HG03064 (cell line): ENCODE results near the gene SPEF1.

Source experiments
- ATAC-seq: cut with Tn5 transposase; IDR thresholded peaks from one replicate; pipeline ENCODE4 v1.9.1; 2021; ENCODE audit warnings: low read depth; ENCODE audit not compliant: unreplicated experiment

SPEF1 gene

DNA sequence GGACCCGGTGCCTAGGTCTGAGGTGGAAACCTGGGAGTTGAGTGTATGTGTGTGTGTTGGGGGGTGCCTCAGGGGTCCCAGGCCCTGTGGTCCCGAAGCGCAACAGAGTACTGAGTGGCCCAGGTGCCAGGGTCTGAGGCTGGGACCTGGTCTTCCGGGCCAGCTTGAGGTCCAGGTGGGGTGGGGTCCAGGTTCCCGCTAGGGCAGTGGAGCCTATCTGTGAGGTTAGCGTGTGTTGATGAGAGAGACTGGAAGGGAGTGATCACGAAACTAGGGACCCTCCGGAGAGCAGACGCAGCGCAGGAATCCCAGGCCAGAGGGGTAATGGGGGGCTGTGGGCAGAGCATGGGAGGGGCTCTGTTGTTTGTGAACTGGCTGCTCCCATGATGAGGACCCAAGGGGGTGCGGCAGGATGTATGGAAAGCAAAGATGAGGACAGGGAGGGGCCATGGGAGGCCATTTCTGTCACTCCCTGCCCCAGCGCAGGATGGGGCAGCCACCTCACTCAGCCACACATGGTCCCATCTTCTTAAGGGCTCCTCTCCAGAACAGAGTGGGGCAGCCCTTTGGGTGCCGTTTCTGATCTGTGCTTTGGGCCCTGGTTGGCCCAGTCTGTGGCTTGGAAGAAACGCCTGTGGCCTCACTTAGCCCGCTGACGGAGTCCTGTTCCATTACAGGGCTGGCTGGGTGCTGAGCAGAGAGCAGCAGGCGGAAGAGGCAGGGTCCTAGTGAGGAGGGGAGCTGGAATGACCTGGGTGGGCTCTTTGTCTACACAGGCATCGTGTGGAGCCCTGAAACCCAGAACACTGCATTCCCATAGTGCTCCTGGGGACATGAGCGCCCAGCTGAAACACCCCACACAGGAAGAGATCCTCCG is 47.9 kb downstream of the SPEF1 start:
- no peak for ATAC-seq

DNA sequence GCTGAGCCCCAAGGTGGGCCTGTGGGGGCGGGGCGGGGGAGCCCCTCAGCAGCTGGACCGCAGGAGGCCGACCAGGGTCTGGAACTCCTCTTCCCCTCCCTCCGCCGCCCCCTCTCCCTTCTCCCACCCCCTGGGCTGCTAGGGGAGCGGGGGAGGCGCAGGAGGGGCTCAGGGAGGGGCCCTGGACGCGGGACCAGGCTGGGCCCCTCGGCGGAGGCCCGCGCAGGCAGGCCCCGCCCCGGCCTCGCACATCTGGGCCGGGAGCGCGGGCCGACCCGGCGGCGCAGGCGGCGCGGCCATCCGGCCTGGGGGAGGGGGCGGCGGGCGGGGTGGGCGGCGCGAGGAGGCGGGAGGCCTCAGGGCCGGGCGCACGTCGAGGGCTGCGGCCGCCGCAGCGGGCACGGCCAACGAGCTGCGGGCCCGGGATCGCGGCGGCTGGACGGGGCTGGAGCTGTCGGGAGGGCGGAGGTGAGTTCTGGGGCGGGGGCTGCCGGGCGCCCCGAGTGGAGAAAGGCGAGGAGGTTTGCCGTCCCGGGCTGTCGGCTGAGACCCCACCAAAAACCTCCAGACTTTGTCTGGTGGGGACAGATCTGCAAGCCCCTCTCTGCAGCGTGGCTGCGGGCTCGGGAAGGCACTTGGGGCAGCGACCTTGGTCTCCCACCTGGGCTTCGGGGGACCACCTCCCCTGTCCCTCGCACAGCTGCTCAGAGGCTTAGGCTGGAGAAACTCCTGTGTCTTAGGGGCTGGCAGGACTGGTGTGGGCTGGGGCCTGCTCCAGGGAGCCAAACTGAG is 48.7 kb downstream of the SPEF1 start, which contains the start of gene HSPA12B:
Gene HSPA12B (plus strand): TSS at position 359 of the 792 bp plus-strand sequence. CDS start 5,990 bp downstream, outside the sequence.
- ATAC-seq, result no peak

DNA sequence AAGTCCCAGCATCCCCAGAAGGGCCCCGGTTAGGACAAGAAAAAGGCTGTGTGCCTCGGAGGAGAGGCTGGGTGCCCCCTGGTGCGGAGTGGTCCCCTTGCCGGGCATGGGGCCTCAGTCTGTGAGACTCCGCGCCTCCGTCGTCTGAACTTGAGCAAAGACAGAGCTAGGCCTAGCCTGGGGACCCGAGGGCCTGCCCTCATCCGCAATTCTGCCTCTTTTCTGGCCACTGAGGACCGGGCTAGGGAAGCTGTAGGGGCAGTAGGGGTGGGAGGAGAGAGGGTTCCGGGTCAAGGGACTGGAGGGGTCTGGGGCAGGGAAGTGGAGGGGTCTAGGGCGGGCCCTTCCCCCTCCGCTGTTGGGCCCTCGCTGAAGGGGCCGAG is 49.3 kb downstream of the SPEF1 start:
- no peak for ATAC-seq

DNA sequence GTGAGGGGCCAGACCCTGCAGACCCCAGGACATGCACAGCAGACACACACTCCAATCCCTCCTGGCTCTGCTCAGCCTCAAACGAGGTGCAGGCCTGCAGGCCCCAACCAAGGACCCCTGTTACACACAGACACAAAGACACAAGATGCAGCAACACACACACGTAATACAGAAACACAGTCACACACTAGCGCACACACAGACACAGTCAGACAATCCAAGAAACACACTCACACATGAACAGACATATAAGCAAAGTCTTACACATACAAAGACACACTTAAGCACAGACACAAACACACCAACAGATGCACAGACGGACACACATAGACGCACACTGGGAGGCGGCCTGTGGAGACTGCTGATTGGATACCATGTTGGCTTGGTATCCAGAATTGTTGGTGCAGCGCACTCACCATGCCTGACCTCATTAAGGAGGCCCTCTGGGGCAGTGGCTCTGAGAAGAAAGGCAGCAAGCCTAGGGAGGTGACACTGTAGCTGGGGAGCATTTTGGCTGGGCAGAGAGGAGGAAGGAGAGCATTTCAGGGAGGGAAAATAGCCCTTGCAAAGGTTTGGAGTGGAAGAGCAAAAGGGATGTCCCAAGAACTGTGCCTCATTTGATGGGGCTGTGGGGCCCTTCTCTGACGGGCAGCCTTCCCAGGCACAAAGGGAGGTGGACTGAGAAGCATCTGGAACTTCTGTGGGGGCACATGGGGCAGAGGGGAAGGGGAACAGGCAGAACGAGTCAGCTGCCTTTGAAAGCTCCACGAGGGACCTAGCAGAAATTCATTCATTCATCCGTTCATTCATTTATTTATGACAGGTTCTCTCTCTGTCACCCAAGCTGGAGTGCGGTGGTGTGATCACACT is 50.2 kb downstream of the SPEF1 start:
- no peak for ATAC-seq

DNA sequence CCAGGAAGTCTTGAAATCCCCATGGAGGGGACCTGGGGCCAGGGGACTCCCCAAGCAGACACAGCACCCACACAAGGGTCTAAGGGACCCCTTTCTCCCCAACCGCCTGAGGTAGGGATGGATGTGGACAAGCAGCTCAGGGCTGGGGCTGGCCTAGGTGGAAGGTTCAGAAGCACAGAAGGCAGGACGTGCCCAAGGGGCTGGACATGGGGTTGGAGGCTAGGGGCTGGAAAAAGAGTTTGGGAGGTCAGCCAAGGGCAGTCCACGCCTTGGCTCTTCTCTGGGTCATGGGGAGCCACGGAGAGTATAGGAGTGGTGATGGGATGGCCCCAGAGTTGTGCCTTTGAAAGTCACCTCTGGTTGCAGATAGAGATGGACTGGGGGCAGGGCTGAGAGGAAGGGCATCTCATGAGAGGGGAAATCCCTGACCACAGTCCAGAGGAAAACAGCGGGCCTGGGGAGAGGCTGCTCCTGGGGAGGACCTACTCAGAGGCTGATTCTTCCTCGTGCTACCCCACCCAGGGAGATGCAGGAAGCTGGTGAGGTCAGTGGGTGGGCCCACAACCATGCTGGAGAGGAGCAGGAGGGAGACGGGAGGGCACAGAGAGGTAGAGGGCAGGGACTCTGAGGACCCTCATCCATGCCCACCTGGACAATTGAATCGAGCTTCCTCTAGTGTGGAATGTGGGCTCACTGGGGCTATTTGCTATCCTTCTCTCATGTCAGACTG is 51.3 kb downstream of the SPEF1 start:
- no peak for ATAC-seq

DNA sequence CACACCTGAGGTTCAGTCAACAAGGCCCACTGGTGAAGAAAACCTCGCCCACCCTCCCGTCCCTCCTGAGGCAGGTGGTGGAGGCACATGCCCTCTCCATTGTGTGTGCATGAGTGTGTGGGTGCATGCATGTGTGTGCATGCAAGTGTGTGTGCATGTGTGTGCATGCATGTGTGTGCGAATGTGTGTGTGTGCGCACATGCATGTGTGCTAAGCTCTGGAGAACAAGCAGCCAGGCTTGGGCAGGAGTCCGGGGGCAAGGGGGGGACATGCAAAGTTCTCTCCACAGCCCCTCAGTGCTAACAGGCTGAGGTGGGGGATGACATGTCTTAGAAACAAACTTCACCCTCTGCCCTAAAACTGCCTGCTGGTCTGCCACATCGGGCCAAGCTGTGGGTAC is 51.9 kb downstream of the SPEF1 start:
- no peak for ATAC-seq

DNA sequence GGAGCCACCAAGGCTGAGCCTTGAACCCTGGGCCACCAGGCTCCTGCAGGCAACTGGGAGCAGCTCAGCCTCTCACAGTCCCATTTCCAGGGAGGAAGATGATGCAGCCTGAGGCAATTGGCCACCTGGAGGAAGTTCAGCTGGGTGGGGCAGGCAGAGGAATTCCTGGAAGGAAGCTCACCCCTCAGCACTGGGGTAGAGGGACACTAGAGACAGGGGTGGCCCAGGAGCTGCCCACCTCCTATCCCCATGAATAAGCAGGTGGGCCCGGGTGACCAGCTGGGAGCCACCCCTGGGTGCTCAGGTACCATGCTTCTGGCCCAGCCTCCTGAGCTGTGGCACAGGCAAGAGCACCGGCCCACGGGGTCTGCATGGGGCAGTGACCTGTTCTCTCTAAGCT is 52.4 kb downstream of the SPEF1 start:
- no peak for ATAC-seq

DNA sequence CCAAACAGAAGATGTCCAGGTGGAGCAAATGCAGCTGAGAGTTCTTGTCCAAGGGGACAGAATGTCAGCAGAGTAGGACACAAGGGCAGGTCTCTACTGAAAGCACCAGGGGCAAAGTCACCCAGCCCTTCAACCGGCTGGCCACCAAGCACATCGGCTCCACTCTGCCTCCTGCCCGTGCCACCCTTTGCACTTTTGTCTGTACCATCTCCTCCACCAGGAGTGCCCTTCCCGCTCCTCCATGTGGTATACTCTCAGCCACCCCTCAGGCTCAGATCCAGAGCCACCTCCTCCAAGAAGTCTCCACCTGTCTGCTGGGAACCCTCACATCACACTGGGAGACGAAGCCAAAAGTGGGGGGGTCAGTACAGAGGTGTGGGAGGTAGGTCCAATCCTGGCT is 52.9 kb downstream of the SPEF1 start:
- no peak for ATAC-seq
